IPS-11a (cell line): ENCODE data around the gene SLC35G2.
"Not testable (repeated sequence)": the region's sequence is repeated elsewhere in the genome, so short reads cannot be mapped to it uniquely, and the experiment has no call there.

Experiments
- H3K4me3 ChIP-seq: one replicate; pipeline ENCODE4 v1.5.1; 2013; ENCODE audit warnings: low read depth, low read length, control low read depth

SLC35G2 gene

GRCh38 chr3:136885357-136886213 is 66.7 kb downstream of the SLC35G2 start:
- no peak overlapping the region for H3K4me3 ChIP-seq

DNA sequence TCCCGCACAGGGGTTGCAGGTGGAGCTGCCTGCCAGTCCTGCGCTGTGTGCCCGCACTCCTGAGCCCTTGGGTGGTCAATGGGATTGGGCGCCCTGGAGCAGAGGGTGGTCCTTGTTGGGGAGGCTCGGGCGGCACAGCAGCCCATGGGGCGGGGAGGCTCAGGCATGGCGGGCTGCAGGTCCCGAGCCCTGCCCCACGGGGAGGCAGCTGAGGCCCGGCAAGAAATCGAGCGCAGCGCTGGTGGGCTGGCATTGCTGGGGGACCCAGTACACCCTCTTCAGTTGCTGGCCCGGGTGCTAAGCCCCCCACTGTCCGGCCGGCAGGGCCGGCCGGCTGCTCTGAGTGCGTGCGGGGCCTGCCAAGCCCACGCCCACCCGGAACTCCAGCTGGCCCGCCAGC is 71.0 kb downstream of the SLC35G2 start:
- H3K4me3 ChIP-seq, result no peak overlapping the region

- H3K4me3 ChIP-seq, result no peak overlapping the region
These were observed 73.3 kb downstream of the SLC35G2 start for GRCh38 chr3:136891934-136892855.

GRCh38 chr3:136893848-136894443 is 75.0 kb downstream of the SLC35G2 start:
- H3K4me3 ChIP-seq, result no peak overlapping the region

GRCh38 chr3:136897171-136897570 is 78.2 kb downstream of the SLC35G2 start:
- not testable (repeated sequence) for H3K4me3 ChIP-seq

DNA sequence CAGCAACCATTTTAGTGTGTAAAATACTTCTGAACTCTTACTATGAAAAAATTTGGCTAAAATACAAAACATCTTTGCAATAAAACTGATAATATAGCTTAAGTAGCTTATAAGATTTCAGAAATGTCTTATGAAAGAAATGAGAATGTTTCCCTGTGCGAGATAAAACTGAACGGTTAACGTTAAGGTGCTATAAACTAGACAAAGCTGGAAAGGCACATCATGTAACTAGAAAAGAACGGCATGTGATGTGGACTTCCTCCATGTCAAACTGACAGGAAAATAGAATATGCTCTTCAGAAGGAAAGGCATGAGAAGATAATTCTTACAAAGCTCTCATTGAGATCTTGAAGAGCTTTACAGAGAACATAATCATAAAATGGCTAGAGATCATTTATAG is 79.6 kb downstream of the SLC35G2 start:
- H3K4me3 ChIP-seq, result no peak overlapping the region

DNA sequence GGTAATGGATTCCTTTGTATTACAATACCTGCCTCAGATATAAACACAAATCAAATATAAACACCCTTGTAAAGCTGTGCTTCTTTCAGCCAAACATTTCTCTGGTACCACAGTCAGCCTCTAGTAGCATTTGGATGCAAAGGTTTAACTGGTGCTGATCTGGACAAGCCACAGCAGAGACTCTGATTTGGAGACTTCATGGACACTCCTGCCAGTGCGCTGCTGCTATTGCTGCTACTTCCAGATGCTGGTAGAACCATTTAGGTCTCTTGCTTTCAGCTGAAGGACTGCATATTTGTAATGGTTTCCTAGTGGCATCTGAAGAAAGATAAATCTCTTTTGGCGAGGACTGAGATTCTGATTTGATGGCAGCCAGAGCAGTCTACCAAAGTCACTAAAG is 80.0 kb downstream of the SLC35G2 start:
- H3K4me3 ChIP-seq, result no peak overlapping the region

DNA sequence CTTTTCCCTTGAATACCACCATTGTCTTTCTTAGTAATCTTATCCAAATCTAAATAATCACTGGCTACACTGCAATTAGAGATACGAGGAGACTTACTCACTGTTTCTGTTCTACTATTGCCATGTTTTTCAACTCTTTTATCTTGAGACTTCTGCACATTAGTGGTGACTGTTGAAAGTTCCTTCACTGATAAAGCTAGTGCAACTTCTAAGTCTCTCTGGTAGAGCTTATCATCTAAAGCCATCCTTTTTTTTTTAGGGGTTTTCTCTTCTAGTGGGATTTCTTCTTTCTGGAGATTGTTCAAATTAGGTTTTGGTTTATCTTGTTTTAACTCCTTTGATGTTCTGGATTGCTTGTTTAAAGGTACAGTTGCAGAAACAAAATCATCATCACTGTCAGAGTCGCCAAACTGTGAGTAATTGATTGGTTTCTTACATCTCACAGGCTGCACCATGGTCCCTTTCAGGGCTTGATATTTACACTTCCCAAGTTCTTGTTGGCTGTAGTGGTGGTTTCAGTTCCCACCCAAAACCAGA is 80.8 kb downstream of the SLC35G2 start:
- H3K4me3 ChIP-seq, result no peak overlapping the region

- H3K4me3 ChIP-seq, result not testable (repeated sequence)
These were observed 81.8 kb downstream of the SLC35G2 start for GRCh38 chr3:136900694-136901093.

DNA sequence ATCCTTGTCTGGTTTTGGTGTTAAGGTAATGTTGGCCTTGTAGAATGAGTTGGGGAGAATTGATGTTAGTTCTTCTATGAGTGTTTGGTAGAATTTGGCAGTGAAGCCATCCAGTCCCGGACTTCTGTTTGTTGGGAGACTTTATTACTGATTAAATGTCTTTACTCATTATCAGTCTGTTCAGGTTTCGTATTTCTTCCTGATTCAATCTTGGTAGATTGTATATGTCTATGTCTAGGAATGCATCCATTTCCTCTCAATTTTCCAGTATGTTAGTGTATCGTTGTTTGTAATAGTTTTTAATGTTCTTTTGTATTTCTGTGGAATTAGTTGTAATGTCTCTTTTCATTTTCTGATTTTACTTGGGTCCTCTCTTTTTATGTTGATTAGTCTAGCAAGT is 82.5 kb downstream of the SLC35G2 start:
- no peak overlapping the region for H3K4me3 ChIP-seq

DNA sequence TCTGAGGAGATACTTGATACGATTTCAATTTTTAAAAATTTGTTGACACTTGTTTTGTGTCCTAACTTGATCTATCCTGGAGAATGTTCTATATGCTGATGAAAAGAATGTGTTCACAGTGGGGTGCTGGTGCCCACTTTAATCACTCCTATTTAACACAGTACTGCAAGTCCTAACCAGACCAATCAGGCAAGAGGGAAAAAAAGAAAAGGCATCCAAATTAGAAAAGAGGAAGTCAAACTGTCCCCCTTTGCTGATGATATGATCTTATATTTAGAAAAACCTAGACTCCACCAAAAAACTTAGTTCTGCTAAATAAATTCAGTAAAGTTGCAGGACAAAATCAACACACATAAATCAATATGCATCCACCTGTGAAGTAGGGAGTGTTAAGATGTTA is 83.6 kb downstream of the SLC35G2 start:
- not testable (repeated sequence) for H3K4me3 ChIP-seq

DNA sequence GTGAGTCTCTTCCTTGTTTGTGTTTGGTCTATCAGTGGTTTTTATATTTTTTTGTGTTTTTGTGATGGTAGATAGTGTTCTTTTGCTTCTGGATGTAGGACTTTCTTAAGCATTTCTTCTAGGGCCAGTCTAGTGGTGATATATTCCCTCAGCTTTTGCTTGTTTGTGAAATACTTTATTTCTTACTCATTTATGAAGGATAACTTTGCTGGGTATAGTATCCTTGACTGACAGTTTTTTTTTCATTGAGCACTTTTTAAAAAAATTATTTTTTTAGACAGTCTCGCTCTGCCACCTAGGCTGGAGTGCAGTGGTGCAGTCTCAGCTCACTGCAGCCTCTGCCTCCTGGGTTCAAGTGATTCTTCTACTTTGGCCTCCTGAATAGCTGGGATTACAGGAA is 85.0 kb downstream of the SLC35G2 start:
- H3K4me3 ChIP-seq, result no peak overlapping the region

GRCh38 chr3:136904746-136905145 is 85.8 kb downstream of the SLC35G2 start:
- no peak overlapping the region for H3K4me3 ChIP-seq
